Fibroblast of the aortic adventitia (primary cell): ENCODE data around the gene ZNF440. TPM values are rescaled to one million over a fixed set of nuclear protein-coding genes. Genes with fewer than 3 reads are reported as not detected.
"Not testable (repeated sequence)": the region's sequence is repeated elsewhere in the genome, so short reads cannot be mapped to it uniquely, and the experiment has no call there.

Source experiments
- DNase-seq: peaks from one replicate; pipeline ENCODE4 v3.0.0-alpha.2; 2010; ENCODE audit warnings: low read depth
- H3K4me3 ChIP-seq: 2 replicates; pipeline ENCODE4 v1.5.1; 2011; ENCODE audit warnings: low read depth, mild to moderate bottlenecking, control low read depth, low read length, moderate library complexity
- total RNA-seq: library from RNA; depleted of rRNA; stranded (reverse); fragments of >200 nt; gene quantifications from 2 replicates; pipeline ENCODE4 v1.2.3, GENCODE V29; 2012; ENCODE audit warnings: low replicate concordance
- TF ChIP-seq, protein P1 (sequence below): IDR thresholded peaks from 2 replicates; pipeline ENCODE4 v1.5.1; 2011; ENCODE audit warnings: mild to moderate bottlenecking, low read length, control low read depth, inconsistent platforms; ENCODE audit not compliant: insufficient read depth

ZNF440 gene
- total RNA-seq, 1 donor = 6.6 TPM

DNA sequence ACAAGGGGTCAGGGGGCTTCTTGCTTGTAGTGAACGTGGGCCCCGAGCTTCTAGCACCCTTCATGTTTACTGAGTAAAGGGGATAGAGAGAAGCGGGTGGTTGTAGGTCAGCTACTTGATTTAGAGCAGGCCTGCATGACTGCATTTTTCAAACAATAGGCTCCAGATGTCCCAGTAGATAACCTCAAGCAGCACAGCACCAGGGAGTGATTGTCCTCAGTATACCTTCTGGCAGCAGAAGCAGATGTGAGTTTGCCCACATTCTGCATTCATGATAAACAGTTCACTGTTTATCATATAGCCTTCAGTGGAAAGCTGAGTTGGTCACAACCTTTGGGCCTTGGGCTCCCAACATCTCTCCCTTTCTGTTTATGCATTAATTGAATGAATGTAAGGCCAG is 39.3 kb downstream of the ZNF440 start:
- no peak for DNase-seq
- H3K4me3 ChIP-seq = no peak overlapping the region
- TF ChIP-seq, protein P1, sequence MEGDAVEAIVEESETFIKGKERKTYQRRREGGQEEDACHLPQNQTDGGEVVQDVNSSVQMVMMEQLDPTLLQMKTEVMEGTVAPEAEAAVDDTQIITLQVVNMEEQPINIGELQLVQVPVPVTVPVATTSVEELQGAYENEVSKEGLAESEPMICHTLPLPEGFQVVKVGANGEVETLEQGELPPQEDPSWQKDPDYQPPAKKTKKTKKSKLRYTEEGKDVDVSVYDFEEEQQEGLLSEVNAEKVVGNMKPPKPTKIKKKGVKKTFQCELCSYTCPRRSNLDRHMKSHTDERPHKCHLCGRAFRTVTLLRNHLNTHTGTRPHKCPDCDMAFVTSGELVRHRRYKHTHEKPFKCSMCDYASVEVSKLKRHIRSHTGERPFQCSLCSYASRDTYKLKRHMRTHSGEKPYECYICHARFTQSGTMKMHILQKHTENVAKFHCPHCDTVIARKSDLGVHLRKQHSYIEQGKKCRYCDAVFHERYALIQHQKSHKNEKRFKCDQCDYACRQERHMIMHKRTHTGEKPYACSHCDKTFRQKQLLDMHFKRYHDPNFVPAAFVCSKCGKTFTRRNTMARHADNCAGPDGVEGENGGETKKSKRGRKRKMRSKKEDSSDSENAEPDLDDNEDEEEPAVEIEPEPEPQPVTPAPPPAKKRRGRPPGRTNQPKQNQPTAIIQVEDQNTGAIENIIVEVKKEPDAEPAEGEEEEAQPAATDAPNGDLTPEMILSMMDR = no peak

- DNase-seq = no peak
- H3K4me3 ChIP-seq = no peak overlapping the region
- TF ChIP-seq, protein P1 = no peak
Observed at GRCh38 chr19:11856596-11857250, 42.6 kb downstream of the ZNF440 start.

- no peak for DNase-seq
- TF ChIP-seq, protein P1 = no peak
- no peak overlapping the region for H3K4me3 ChIP-seq
Observed at GRCh38 chr19:11860721-11861120, 46.6 kb downstream of the ZNF440 start.

GRCh38 chr19:11861301-11861700 is 47.2 kb downstream of the ZNF440 start:
- H3K4me3 ChIP-seq = no peak overlapping the region
- TF ChIP-seq, protein P1 = no peak
- no peak for DNase-seq

DNA sequence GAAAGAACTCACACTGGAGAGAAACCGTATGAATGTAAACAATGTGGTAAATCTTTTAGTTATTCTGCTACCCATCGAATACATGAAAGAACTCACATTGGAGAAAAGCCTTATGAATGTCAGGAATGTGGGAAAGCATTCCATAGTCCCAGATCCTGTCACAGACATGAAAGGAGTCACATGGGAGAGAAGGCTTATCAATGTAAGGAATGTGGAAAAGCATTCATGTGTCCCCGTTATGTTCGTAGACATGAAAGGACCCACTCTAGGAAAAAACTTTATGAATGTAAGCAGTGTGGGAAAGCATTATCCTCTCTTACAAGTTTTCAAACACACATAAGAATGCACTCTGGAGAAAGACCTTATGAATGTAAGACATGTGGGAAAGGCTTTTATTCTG is 53.7 kb downstream of the ZNF440 start:
- H3K4me3 ChIP-seq, DNase-seq: not testable (repeated sequence)

DNA sequence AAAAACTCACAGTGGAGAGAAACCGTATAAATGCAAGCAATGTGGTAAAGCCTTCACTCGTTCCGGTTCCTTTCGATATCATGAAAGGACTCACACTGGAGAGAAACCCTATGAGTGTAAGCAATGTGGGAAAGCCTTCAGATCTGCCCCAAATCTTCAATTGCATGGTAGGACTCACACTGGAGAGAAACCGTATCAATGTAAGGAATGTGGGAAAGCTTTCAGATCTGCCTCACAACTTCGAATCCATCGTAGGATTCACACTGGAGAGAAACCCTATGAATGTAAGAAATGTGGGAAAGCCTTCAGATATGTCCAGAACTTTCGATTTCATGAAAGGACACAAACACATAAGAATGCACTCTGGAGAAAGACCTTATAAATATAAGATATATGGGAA is 54.1 kb downstream of the ZNF440 start:
- no peak for DNase-seq
- TF ChIP-seq, protein P1 = no peak
- no peak overlapping the region for H3K4me3 ChIP-seq

DNA sequence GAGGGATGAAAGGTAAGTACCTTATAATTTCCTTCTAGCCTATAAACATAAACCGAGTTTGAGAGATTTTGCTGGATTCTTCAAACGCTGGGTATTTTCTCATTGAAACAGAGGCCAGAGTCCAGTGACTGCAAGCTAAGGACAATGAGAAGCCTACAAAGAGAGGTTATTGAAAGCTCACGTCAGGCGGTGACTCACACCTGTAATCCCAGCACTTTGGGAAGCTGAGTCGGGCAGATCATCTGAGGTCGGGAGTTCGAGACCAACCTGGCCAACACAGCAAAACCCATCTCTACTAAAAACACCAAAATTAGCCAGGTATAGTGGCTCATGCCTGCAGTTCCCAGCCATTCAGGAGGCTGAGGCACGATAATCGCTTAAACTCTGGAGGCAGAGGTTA is 58.6 kb downstream of the ZNF440 start:
- TF ChIP-seq, protein P1 = no peak
- DNase-seq = no peak
- no peak overlapping the region for H3K4me3 ChIP-seq
